Measurements from ENCODE around the gene CLMN. TPM values are rescaled to one million over a fixed set of nuclear protein-coding genes. Genes with fewer than 3 reads are reported as not detected.

CLMN gene
- total RNA-seq, 1 donor from 2014 or later: 26.8 TPM

DNA sequence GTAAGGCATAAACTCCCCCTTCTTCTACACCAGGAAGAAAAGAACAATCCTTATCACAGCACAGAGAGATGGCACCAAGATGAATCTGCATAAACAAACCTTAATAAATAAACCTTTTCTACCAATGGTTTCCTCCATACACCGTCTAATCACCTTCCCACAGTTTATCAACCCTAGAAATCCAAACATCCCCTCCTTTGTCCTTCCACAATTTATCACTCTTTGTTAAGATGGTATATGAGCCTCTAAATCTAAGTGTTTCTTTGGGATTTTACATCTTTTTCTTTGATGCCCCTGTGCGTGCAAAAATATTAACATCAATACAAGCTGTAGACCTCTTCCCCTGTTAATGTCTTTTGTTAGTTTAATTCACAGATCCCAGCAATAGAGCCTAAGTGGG, 174.9 kb downstream of the CLMN start:
- peaks cover 9% of the 10 kb centered on the region for H3K9me3 ChIP-seq
- peaks cover 80% of the 10 kb centered on the region for H3K4me1 ChIP-seq
- H3K36me3 ChIP-seq: no peaks in the 10 kb centered on the region
- no peaks in the 10 kb centered on the region for H3K27me3 ChIP-seq (ENCODE audit: low read depth)
- no peak for ATAC-seq
- peak overlapping the region; percentile 50 for H3K27ac ChIP-seq
- no peak overlapping the region for H3K4me3 ChIP-seq
- DNase-seq: no peak
- intact Hi-C loops (cut with DNase I): no loop called here
- TF ChIP-seq, protein P1, sequence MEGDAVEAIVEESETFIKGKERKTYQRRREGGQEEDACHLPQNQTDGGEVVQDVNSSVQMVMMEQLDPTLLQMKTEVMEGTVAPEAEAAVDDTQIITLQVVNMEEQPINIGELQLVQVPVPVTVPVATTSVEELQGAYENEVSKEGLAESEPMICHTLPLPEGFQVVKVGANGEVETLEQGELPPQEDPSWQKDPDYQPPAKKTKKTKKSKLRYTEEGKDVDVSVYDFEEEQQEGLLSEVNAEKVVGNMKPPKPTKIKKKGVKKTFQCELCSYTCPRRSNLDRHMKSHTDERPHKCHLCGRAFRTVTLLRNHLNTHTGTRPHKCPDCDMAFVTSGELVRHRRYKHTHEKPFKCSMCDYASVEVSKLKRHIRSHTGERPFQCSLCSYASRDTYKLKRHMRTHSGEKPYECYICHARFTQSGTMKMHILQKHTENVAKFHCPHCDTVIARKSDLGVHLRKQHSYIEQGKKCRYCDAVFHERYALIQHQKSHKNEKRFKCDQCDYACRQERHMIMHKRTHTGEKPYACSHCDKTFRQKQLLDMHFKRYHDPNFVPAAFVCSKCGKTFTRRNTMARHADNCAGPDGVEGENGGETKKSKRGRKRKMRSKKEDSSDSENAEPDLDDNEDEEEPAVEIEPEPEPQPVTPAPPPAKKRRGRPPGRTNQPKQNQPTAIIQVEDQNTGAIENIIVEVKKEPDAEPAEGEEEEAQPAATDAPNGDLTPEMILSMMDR (IDR thresholded peaks at IDR 0.05): no peak

GRCh38 chr14:95143808-95144620, 175.7 kb downstream of the CLMN start:
- Histone ChIP-seq H3K36me3 (no peaks in the 10 kb centered on the region), H3K9me3 (peaks cover 9% of the 10 kb centered on the region), H3K27me3 (ENCODE audit: low read depth) (no peaks in the 10 kb centered on the region), H3K4me1 (peaks cover 80% of the 10 kb centered on the region), H3K27ac (peak overlapping the region; percentile 50), H3K4me3 (peak overlapping the region; percentile 20)
- intact Hi-C loops (cut with DNase I): no loop called here
- no peak for DNase-seq
- peak in 1 of 2 donors; percentile 31 for ATAC-seq
- TF ChIP-seq, protein P1 (IDR thresholded peaks at IDR 0.05): no peak

DNA sequence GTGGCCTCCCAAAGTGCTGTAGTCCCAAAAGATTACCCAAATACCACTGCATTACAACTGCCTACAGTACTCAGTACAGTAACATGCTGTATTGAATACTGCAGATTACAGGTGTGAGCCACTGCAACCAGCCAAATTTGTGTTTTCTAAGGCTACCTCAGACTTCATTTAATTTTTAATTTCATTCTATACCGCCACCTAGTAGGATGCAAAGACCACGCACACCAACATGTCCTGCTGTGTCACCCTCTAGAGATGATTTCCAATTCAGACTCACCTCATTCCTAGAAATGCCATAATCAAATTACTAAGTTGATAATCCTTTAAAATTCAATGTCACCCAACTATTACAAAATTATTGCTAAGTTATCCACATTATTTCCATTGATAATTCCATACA, 177.5 kb downstream of the CLMN start:
- intact Hi-C loops (cut with DNase I): no loop called here
- no peak overlapping the region for H3K27ac ChIP-seq
- no peak for ATAC-seq
- H3K4me1 ChIP-seq: peaks cover 78% of the 10 kb centered on the region
- peaks cover 9% of the 10 kb centered on the region for H3K9me3 ChIP-seq
- TF ChIP-seq, protein P1 (IDR thresholded peaks at IDR 0.05): no peak
- H3K27me3 ChIP-seq (ENCODE audit: low read depth): no peaks in the 10 kb centered on the region
- no peak for DNase-seq
- no peaks in the 10 kb centered on the region for H3K36me3 ChIP-seq
- no peak overlapping the region for H3K4me3 ChIP-seq

DNA sequence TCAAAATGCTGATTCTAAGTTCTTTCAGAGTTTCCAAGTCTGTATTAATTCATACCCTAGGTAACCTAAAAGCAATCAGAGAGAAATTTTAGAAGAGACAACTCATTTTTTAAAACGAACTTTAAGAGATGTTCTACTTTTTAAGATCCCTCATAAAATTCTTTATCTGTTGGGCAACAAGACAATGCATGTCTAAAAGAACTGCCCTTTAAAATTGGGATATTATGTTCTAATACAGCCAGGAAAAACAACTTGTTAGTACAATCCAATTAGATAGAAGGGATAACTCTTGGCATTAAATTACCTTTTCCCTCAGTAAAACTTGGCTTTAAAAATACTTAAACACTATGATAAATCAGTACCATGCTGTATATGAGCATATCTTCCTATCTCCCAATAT, 178.0 kb downstream of the CLMN start:
- Histone ChIP-seq H3K27ac (no peak overlapping the region), H3K4me3 (no peak overlapping the region), H3K36me3 (no peaks in the 10 kb centered on the region), H3K4me1 (peaks cover 73% of the 10 kb centered on the region), H3K27me3 (ENCODE audit: low read depth) (no peaks in the 10 kb centered on the region), H3K9me3 (peaks cover 9% of the 10 kb centered on the region)
- TF ChIP-seq, protein P1 (IDR thresholded peaks at IDR 0.05): no peak
- DNase-seq (no peak), ATAC-seq (no peak)
- intact Hi-C loops (cut with DNase I): no loop called here

- intact Hi-C loops (cut with DNase I): no loop called here
- DNase-seq (no peak), ATAC-seq (peak; percentile 9 to 29)
- H3K4me1 ChIP-seq: peaks cover 65% of the 10 kb centered on the region
- no peaks in the 10 kb centered on the region for H3K36me3 ChIP-seq
- H3K27me3 ChIP-seq (ENCODE audit: low read depth): no peaks in the 10 kb centered on the region
- H3K4me3 ChIP-seq: no peak overlapping the region
- TF ChIP-seq, protein P1 (IDR thresholded peaks at IDR 0.05): no peak
- H3K27ac ChIP-seq: peak overlapping the region; percentile 9
- H3K9me3 ChIP-seq: peaks cover 9% of the 10 kb centered on the region
These were observed 179.4 kb downstream of the CLMN start for GRCh38 chr14:95140060-95140858.

All from lower lobe of right lung (tissue), 2 donors.